Natural killer cell (primary cell): ENCODE results near the gene TFRC. TPM values are rescaled to one million over a fixed set of nuclear protein-coding genes. Genes with fewer than 3 reads are reported as not detected.

Source experiments
- ATAC-seq, 3 donors: fragments of 150-1000 bp in 2 of 3; fragments of 200-7000 bp in 1 of 3; cut with Tn5 transposase; 1 replicate in 1 of 3; 2 replicates in 2 of 3; pipeline ENCODE4 v1.10.0; 2021; ENCODE audit warnings: mild to moderate bottlenecking in 2 of 3, moderate library complexity in 2 of 3
- DNase-seq, 2 donors: peaks; one replicate each; pipeline versions ENCODE4 v3.0.0 to v3.0.0-alpha.2; 2013 to 2021; ENCODE audit warnings: mixed read lengths in 1 of 2
- H3K27ac ChIP-seq: one replicate; pipeline ENCODE4 v1.5.1; 2013; ENCODE audit warnings: mild to moderate bottlenecking, low read length
- H3K27me3 ChIP-seq: one replicate; pipeline ENCODE4 v1.6.1; 2013; ENCODE audit warnings: low read length; ENCODE audit not compliant: control insufficient read depth, insufficient read depth
- H3K36me3 ChIP-seq: one replicate; pipeline ENCODE4 v1.6.1; 2013; ENCODE audit warnings: low read length; ENCODE audit not compliant: control insufficient read depth, insufficient read depth
- H3K4me1 ChIP-seq: one replicate; pipeline ENCODE4 v1.6.1; 2013; ENCODE audit warnings: low read length; ENCODE audit not compliant: control insufficient read depth, insufficient read depth
- H3K4me3 ChIP-seq: one replicate; pipeline ENCODE4 v1.5.1; 2013; ENCODE audit warnings: low read length
- H3K9me3 ChIP-seq: one replicate; pipeline ENCODE4 v1.6.1; 2013; ENCODE audit warnings: low read length; ENCODE audit not compliant: control insufficient read depth, insufficient read depth
- H3K27ac Mint-ChIP-seq, 2 donors: one replicate each; pipeline ENCODE4 v1.8.0; 2022; ENCODE audit warnings: mild to moderate bottlenecking in 2 of 2, mixed read lengths in 2 of 2, moderate library complexity in 1 of 2
- H3K27me3 Mint-ChIP-seq, 2 donors: one replicate each; pipeline ENCODE4 v1.8.0; 2022; ENCODE audit warnings: low read depth in 2 of 2, mixed read lengths in 2 of 2
- H3K36me3 Mint-ChIP-seq: one replicate; pipeline ENCODE4 v1.8.0; 2022; ENCODE audit warnings: mixed read lengths
- H3K4me1 Mint-ChIP-seq, 2 donors: one replicate each; pipeline ENCODE4 v1.8.0; 2022; ENCODE audit warnings: mixed read lengths in 2 of 2
- H3K4me3 Mint-ChIP-seq: one replicate; pipeline ENCODE4 v1.8.0; 2022; ENCODE audit warnings: mild to moderate bottlenecking, moderate library complexity, mixed read lengths
- H3K9me3 Mint-ChIP-seq, 2 donors: one replicate each; pipeline ENCODE4 v1.8.0; 2022; ENCODE audit warnings: mixed read lengths in 2 of 2
- CTCF ChIP-seq: fragments of 200-600 bp; IDR thresholded peaks from one replicate; pipeline ENCODE4 v1.8.0; 2022; ENCODE audit warnings: antibody characterized with exemption
- WGBS: methylation state at CpG from one replicate; pipeline ENCODE4 v1.1.7; 2013; ENCODE audit warnings: missing lambda C conversion rate; ENCODE audit not compliant: insufficient coverage; 5-methylcytosine and 5-hydroxymethylcytosine counted together
- intact Hi-C: fragments of 100-400 bp; cut with micrococcal nuclease; formaldehyde crosslinking; loops from one replicate; pipeline ENCODE4 v1.14.2; 2022
- total RNA-seq, 4 donors: library from RNA; stranded (reverse); fragments of 120-200 nt in 1 of 4; gene quantifications; one replicate each; pipeline versions ENCODE4 v1.2.3 to v1.2.4, GENCODE V29; 2013 to 2022

Gene TFRC
- 100 to 1,000 TPM in 1 of 3 donors, 10 to 100 TPM in 2; 74.3 to 111 (median 78.3) TPM for total RNA-seq
- 67.3 TPM for total RNA-seq (2013)

- intact Hi-C loops = no loop called here
- H3K4me3 ChIP-seq = peak within 1 kb of the TSS; percentile 86
- Mint-ChIP-seq H3K4me1 (peaks cover 9 to 21% of the 10 kb centered on the region in 2 donors), H3K9me3 (no peaks in the 10 kb centered on the region), H3K4me3 (peak within 1 kb of the TSS; percentile 96), H3K36me3 (no peaks in the 10 kb centered on the region), H3K27ac (peak within 1 kb of the TSS; percentile 80 to 95), H3K27me3 (no peaks in the 10 kb centered on the region)
- DNase-seq (peak; percentile 87 to 98), ATAC-seq (peak; percentile 94 to 96 (median 95))
- H3K36me3 ChIP-seq = no peaks in the 10 kb centered on the region
- H3K9me3 ChIP-seq = no peaks in the 10 kb centered on the region
- H3K27me3 ChIP-seq = no peaks in the 10 kb centered on the region
- H3K27ac ChIP-seq = peak within 1 kb of the TSS; percentile 89
- WGBS = under 1% methylated on average over 67 of the region's 67 CpGs
- peaks cover 23% of the 10 kb centered on the region for H3K4me1 ChIP-seq
- TF ChIP-seq CTCF = no peak
Observed at GRCh38 chr3:196081834-196082618, at the start of gene TFRC. TFRC (minus strand) TSS chr3:196082090; CDS start chr3:196077099, 4,991 bp downstream.

GRCh38 chr3:196128172-196128843 lies 46.4 kb upstream of the TFRC start:
- Histone ChIP-seq H3K9me3 (no peaks in the 10 kb centered on the region), H3K4me1 (peaks cover 25% of the 10 kb centered on the region), H3K27me3 (no peaks in the 10 kb centered on the region), H3K36me3 (no peaks in the 10 kb centered on the region), H3K4me3 (no peak overlapping the region), H3K27ac (no peak overlapping the region)
- H3K4me3 Mint-ChIP-seq = no peak overlapping the region
- WGBS = 92% methylated on average over 21 of the region's 21 CpGs
- peaks cover 15 to 21% of the 10 kb centered on the region in 2 donors for H3K4me1 Mint-ChIP-seq
- no peak for TF ChIP-seq CTCF
- no peaks in the 10 kb centered on the region for H3K27me3 Mint-ChIP-seq
- intact Hi-C loops = no loop called here
- H3K36me3 Mint-ChIP-seq = no peaks in the 10 kb centered on the region
- DNase-seq = no peak
- no peaks in the 10 kb centered on the region for H3K9me3 Mint-ChIP-seq
- H3K27ac Mint-ChIP-seq = no peak overlapping the region
- no peak for ATAC-seq

- no peaks in the 10 kb centered on the region for H3K9me3 Mint-ChIP-seq
- no peaks in the 10 kb centered on the region for H3K36me3 Mint-ChIP-seq
- H3K27ac Mint-ChIP-seq = peak overlapping the region; percentile 23 to 79
- H3K4me1 Mint-ChIP-seq = peaks cover 15 to 26% of the 10 kb centered on the region in 2 donors
- Histone ChIP-seq H3K4me3 (no peak overlapping the region), H3K9me3 (no peaks in the 10 kb centered on the region), H3K36me3 (no peaks in the 10 kb centered on the region), H3K27me3 (no peaks in the 10 kb centered on the region), H3K4me1 (peaks cover 32% of the 10 kb centered on the region), H3K27ac (peak overlapping the region; percentile 27)
- H3K27me3 Mint-ChIP-seq = no peaks in the 10 kb centered on the region
- WGBS = 17% methylated on average over 12 of the region's 12 CpGs
- H3K4me3 Mint-ChIP-seq = peak overlapping the region; percentile 57
- ATAC-seq (peak; percentile 64 to 83 (median 76)), DNase-seq (peak in 1 of 2 donors; percentile 59)
- intact Hi-C loops = no loop called here
- no peak for TF ChIP-seq CTCF
Observed at GRCh38 chr3:196127308-196128040, 45.6 kb upstream of the TFRC start.
